Neural progenitor cell (in vitro differentiated cells): Measurements from ENCODE around the gene NDUFV1.

Source experiments
- EZH2 ChIP-seq: fragments of 200-600 bp; sonication (generic); IDR thresholded peaks from 2 replicates; pipeline ENCODE4 v1.6.1; 2017; ENCODE audit warnings: antibody characterized with exemption, mild to moderate bottlenecking, moderate library complexity
- EZH2phosphoT487 ChIP-seq: fragments of 200-600 bp; sonication (generic); IDR thresholded peaks from 2 replicates; pipeline ENCODE4 v1.6.1; 2017; ENCODE audit warnings: antibody characterized with exemption
- TF ChIP-seq, protein P1 (sequence below): fragments of 200-600 bp; sonication (generic); IDR thresholded peaks from 2 replicates; pipeline ENCODE4 v1.5.1; 2017; ENCODE audit warnings: antibody characterized with exemption, mild to moderate bottlenecking

DNA sequence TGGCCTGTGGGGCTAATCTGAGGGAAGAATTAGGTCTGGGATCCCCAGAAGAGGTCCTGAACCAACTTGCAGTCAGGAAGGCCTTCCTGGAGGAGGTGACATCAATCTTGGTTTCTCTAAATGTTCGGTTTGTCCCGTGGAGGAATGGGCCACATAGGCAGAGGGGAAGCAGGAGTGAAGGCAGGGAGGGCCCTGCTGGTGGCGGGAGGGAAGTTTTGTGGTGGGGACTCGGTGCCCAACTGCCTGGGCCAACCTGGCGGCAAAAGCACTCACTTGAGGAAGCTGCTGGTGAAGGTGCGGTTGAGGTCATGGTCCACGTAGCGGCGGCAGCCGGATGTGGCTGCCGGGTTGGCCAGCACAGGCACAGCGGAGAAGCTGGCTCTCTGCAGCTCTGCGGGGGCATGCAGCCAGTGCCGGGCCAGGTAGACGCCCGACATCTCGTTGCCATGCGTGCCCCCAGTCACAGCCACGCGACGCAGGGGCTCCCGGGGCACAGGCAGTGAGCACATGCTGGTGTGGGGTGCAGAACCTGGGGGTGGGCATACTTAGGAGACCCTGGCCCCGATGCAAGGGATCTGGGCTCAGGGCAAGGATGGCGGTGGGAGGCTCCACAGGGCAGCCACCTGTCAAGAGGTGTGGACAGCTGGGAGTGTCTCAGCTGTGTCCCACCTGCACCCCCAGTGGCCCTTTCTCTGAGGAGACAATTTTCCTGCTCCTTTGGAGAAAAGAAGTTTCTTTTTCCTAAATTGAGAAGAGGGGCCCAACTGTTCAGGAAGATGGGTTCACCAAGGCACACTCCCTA, 40.0 kb downstream of the NDUFV1 start:
- TF ChIP-seq EZH2phosphoT487 (no peak), EZH2 (no peak)
- TF ChIP-seq, protein P1, sequence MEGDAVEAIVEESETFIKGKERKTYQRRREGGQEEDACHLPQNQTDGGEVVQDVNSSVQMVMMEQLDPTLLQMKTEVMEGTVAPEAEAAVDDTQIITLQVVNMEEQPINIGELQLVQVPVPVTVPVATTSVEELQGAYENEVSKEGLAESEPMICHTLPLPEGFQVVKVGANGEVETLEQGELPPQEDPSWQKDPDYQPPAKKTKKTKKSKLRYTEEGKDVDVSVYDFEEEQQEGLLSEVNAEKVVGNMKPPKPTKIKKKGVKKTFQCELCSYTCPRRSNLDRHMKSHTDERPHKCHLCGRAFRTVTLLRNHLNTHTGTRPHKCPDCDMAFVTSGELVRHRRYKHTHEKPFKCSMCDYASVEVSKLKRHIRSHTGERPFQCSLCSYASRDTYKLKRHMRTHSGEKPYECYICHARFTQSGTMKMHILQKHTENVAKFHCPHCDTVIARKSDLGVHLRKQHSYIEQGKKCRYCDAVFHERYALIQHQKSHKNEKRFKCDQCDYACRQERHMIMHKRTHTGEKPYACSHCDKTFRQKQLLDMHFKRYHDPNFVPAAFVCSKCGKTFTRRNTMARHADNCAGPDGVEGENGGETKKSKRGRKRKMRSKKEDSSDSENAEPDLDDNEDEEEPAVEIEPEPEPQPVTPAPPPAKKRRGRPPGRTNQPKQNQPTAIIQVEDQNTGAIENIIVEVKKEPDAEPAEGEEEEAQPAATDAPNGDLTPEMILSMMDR: no peak
